A673 (cell line): Measurements from ENCODE around the gene NCBP2. TPM values are rescaled to one million over a fixed set of nuclear protein-coding genes. Genes with fewer than 3 reads are reported as not detected.

Experiments
- BruUV-seq: library from RNA; stranded (reverse); fragments of 400-500 nt; replicated peaks from 2 replicates; lab custom pipeline; 2021; lab: Mats Ljungman, UMichigan
- CTCF ChIA-PET: fragments of 300-600 bp; sonication (Branson Sonifier 250); formaldehyde crosslinking; loops from one replicate; lab custom pipeline; 2022; ENCODE audit warnings: antibody characterized with exemption; lab: Charles Lee
- POLR2A ChIA-PET: fragments of 300-600 bp; sonication (Branson Sonifier 250); formaldehyde crosslinking; loops from one replicate; lab custom pipeline; 2022; ENCODE audit warnings: antibody characterized with exemption; ENCODE audit not compliant: low non-redundant PET; lab: Charles Lee
- DNase-seq: peaks from one replicate; pipeline ENCODE4 v3.0.0-alpha.2; 2015; ENCODE audit warnings: low spot score
- H3K27ac ChIP-seq: fragments of 200-600 bp; sonication (generic); 2 replicates; pipeline ENCODE4 v1.5.1; 2016; ENCODE audit warnings: mixed run types, low read depth, mild to moderate bottlenecking, mixed read lengths, antibody characterized with exemption, low read length; ENCODE audit not compliant: poor library complexity, severe bottlenecking
- H3K27me3 ChIP-seq: fragments of 200-600 bp; sonication (generic); replicated peaks from 2 replicates; pipeline ENCODE4 v1.6.1; 2017; ENCODE audit warnings: mixed run types, low read depth, mild to moderate bottlenecking, mixed read lengths, antibody characterized with exemption, low read length; ENCODE audit not compliant: insufficient read depth, poor library complexity
- H3K36me3 ChIP-seq: fragments of 200-600 bp; sonication (generic); 2 replicates; pipeline ENCODE4 v1.6.1; 2016; ENCODE audit warnings: mixed run types, mild to moderate bottlenecking, mixed read lengths, antibody characterized with exemption, low read length; ENCODE audit not compliant: insufficient read depth, poor library complexity, severe bottlenecking
- H3K4me1 ChIP-seq: fragments of 200-600 bp; sonication (generic); 2 replicates; pipeline ENCODE4 v1.6.1; 2017; ENCODE audit warnings: mixed run types, mild to moderate bottlenecking, mixed read lengths, antibody characterized with exemption, low read length; ENCODE audit not compliant: insufficient read depth, poor library complexity, severe bottlenecking
- H3K4me3 ChIP-seq: fragments of 200-600 bp; sonication (generic); 2 replicates; pipeline ENCODE4 v1.5.1; 2016; ENCODE audit warnings: low read depth, mixed run types, mild to moderate bottlenecking, mixed read lengths, low read length; ENCODE audit not compliant: poor library complexity, severe bottlenecking
- H3K9me3 ChIP-seq: fragments of 200-600 bp; sonication (generic); 2 replicates; pipeline ENCODE4 v1.6.1; 2016; ENCODE audit warnings: mixed run types, low read depth, mild to moderate bottlenecking, mixed read lengths, antibody characterized with exemption, low read length; ENCODE audit not compliant: poor library complexity, severe bottlenecking
- CTCF ChIP-seq: fragments of 300-800, 200-600 bp; sonication (generic); conservative IDR thresholded peaks from 2 replicates; pipeline ENCODE4 v1.5.1; 2017; ENCODE audit warnings: low read depth, mild to moderate bottlenecking, antibody characterized with exemption, low read length, moderate library complexity, mixed read lengths
- EZH2 ChIP-seq: fragments of 200-600 bp; sonication (generic); IDR thresholded peaks from 2 replicates; pipeline ENCODE4 v1.6.1; 2017; ENCODE audit warnings: borderline replicate concordance, low read depth, mild to moderate bottlenecking, mixed read lengths, antibody characterized with exemption, low read length; ENCODE audit not compliant: poor library complexity, severe bottlenecking
- intact Hi-C: fragments of 100-400 bp; cut with micrococcal nuclease; formaldehyde crosslinking; loops from one replicate; pipeline ENCODE4 v1.10.0; 2022; ENCODE audit not compliant: unreplicated experiment
- total RNA-seq: library from RNA; stranded (reverse); gene quantifications from 2 replicates; pipeline ENCODE4 v1.2.3, GENCODE V29; 2021

The NCBP2 gene
- total RNA-seq, 1 experiment from 2014 or later, result 93.7 TPM

GRCh38 chr3:196920733-196921132 is 21.6 kb downstream of the NCBP2 start:
- no peaks in the 10 kb centered on the region for H3K27me3 ChIP-seq
- DNase-seq, result no peak
- H3K4me3 ChIP-seq, result no peak overlapping the region
- no peaks in the 10 kb centered on the region for H3K36me3 ChIP-seq
- intact Hi-C loops, result no loop called here
- H3K4me1 ChIP-seq, result no peaks in the 10 kb centered on the region
- no peak overlapping the region for H3K27ac ChIP-seq
- ChIA-PET CTCF (no interaction called here), POLR2A (no interaction called here)
- TF ChIP-seq CTCF, result no peak
- TF ChIP-seq EZH2, result no peak
- BruUV-seq, result no TSS peak
- H3K9me3 ChIP-seq, result no peaks in the 10 kb centered on the region

- Histone ChIP-seq H3K36me3 (no peaks in the 10 kb centered on the region), H3K4me3 (no peak overlapping the region), H3K9me3 (no peaks in the 10 kb centered on the region), H3K27ac (no peak overlapping the region), H3K27me3 (no peaks in the 10 kb centered on the region), H3K4me1 (no peaks in the 10 kb centered on the region)
- intact Hi-C loops, result no loop called here
- TF ChIP-seq EZH2 (no peak), CTCF (no peak)
- no peak for DNase-seq
- BruUV-seq, result no TSS peak
- CTCF ChIA-PET, result no interaction called here
- POLR2A ChIA-PET, result no interaction called here
Observed at GRCh38 chr3:196918968-196919367, 23.4 kb downstream of the NCBP2 start.

GRCh38 chr3:196916995-196917394 is 25.3 kb downstream of the NCBP2 start:
- Histone ChIP-seq H3K27ac (no peak overlapping the region), H3K4me1 (no peaks in the 10 kb centered on the region), H3K36me3 (no peaks in the 10 kb centered on the region), H3K27me3 (no peaks in the 10 kb centered on the region), H3K4me3 (no peak overlapping the region), H3K9me3 (no peaks in the 10 kb centered on the region)
- TF ChIP-seq CTCF (no peak), EZH2 (no peak)
- ChIA-PET POLR2A (no interaction called here), CTCF (no interaction called here)
- no TSS peak for BruUV-seq
- no peak for DNase-seq
- intact Hi-C loops, result no loop called here
